ENCODE results near the gene SHANK2.

SHANK2 gene

DNA sequence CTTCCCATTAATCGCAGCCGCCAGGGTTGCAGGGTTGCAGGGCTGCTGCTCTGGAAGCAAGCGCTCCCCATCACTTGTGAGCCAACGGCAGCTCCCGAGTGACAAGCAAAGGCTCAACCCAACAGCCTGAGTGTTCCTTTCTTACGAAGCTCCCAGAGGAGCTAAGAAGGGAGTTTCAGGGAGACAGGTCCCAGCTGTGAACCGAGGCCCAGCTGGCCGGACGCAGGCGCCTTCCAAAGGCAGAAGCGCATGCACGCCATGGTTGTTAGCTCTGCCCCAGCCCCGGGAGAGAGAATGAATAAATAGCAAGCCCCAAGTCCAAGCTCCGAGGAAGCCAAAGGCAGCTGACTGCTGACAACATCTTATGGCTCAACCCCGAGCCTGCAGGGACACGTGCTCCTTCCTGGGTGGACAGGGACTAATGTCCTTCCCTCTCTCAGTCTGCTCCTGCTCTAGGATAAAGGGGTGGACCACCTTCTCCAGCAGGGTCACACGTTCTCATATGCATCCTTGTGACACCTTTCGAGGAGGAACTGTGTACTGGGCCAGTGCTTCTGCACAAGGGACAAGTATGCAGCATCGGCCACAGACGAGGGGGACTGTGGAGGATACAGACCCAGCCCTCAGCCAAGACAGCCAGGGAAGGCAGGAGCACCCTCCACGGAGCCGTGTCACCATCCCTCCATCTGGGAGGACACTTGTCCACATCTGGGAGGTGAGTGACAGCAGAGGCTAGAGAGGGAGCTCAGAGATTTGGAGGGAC, 29.9 kb downstream of the SHANK2 start:
- DNase-seq (ENCODE audit: low read depth in 2 of 2) = no peak

DNA sequence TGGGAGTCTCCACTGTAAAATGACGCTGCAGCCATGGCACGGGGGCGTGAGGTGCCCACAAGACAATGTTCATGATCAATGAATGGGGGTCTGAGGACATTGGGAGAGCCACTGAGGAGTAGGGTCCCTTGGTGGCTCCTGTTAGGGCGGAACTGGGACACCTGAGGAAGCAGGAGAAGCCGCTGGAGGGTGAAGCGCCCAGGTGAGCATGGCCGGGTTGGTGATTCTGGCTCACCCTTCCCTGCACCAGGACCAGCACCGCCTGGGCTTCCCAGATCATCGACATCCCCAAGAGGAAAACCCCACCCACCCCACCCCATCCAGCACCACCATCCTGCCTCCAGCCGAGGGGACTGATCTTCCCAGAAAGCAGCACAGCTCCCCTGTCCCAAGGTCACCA, 30.6 kb downstream of the SHANK2 start:
- DNase-seq (ENCODE audit: low read depth in 2 of 2) = no peak

DNA sequence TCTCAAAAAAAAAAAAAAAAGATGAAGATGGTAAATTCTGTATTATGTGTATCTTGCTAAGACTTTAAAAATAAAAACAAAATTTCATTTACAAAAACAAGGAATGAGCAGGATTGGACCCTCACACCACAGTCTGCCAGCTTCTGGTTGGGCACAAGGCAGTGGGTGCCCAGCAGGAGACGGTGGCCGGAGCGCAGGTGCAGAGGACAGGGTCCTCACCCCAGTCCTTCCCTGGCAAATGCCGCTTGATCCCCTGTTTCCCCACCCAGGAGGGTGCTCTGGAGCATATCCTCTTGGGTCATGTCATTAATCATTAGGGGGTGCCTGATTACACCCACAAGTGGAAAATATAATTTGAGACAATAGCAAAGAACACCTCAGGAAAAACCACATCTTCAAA, 31.2 kb downstream of the SHANK2 start:
- DNase-seq (ENCODE audit: low read depth in 2 of 2) = no peak

DNA sequence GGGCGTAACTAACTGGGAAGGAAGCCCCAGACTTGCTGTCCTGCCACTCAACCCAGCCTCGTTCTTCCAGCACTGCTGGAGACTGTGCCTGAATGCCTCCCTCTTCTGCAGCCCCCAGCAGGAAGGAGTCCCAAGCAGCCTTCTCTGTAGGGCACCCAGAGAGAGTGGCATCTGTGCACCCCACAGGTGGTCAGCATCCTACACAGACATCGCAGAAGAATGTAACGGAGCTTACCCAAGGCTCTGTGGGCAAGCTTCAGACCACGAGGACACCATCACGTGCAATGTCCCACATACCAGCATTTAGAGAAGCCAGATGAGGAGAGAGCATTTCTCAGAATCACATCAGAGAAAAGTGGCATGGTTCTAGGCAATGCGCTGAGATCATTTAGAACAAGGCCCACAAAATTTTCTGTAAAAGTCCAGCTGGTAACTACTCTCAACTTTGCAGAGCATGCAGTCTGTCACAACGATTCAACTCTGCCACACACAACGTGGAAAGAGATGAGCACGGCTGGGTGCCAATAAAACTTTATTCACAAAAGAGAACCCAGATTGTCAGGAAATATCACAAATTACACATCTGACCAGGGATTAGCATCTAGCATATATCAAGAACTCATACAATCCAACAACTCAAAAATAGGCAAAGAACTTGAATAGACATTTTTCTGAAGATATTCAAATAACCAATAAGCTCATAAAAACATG, 33.4 kb downstream of the SHANK2 start:
- DNase-seq (ENCODE audit: low read depth in 2 of 2) = no peak

DNA sequence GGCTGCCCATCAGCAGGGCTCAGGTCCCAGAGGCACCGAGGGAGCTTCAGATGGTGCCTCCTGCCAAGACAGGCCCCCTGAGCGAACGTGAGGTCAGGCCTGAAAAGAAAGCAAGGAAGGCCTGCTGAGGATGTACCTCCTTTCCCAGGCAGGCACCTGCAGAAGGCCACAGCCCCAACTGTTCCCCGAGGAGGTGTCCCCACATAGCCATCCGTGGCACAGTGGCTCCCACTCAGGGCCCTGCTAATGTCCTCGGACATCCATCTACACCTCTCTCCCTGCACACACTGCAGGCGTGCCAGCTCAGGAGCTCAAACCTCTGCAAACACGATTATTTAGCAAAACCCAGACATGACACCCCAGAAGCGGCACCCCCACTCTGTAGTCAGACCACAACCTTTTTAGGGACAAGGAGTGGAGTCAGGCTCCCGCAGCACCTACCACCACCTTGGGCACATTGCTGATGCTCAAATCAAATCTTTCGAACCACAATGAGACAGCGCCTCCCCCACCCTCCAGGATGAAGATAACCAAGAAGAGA, 36.9 kb downstream of the SHANK2 start:
- DNase-seq (ENCODE audit: low read depth in 2 of 2) = no peak

DNA sequence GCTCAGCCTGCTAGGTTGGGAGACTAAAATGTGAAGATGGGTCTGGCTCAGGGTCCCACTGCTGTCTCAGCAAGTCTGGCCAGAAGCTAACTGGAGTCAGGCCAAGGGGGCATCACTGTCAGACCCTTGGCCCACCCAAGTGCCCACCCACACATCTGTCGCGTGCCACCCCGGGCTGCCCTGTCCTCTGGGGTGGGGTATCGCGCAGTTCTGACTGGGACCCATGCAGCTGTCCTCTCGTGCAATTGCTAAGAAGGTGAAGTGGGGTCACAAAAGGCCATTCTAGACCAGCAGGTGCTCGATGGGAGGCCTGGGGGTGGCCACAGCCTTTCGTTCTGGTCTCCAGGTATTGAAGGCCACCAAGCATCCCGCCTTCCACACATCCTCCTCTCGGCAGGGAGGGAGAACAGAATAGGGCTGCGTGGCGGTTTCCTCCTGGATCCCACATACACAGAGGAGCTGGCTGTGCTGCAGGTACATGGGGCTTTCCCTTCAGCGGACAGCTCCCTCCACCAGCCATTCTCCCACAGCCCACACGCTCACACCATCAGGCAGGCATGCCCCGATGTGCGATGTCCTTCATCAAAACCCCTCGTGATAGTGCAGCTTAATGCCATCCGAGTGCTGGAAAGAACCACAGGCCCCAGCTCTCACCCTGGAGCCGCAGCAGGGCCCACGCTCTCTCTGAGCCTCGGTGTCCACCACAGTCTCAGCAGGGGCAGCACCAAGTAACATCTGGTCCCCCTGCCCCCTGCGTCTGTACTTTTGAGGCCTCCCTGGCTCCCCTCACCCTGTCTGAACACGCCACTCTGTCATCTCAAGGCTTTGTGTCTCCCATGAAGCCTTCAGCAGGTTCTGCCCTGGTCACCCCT, 37.6 kb downstream of the SHANK2 start:
- no peak for DNase-seq (ENCODE audit: low read depth in 2 of 2)

DNA sequence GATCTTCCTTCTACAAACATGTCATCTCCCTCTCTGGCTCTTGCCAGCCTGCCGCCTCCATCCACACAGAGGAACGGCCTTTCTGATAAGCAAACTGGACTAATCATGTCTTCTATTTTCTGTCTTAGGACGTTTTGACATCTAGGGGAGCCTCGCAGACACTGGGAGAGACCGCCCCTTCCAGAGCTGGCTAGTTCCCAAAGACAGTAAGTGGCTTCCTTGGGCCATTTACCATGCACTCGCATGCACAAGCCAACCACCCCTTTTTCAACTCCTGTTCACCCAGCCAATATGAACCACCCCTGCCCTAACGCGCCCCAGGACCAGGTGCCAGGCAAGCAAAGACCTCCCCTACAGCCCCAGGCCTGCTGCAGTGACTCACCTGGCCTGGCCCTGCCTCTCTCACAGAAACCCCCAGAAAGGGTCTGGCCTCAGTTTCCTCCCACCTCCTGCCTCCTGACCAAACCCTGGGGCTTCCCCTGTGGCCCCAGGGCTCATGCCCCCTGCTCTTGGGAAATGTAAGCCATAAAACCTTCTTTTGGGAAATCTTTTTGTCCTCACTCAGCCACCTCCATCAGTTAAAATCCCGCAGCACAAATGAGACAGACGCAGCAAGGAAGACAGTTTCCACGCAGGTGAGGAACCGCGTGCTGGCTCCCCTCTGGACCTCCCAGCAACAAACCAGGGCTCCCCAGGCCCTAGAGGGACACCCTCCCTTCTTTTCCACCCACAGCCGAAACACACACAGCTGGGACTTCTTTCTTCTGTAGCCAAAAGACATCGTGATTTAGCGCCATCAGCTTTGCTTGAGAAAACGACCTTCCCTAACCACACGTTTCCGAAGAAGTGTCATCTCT, 38.5 kb downstream of the SHANK2 start:
- no peak for DNase-seq (ENCODE audit: low read depth in 2 of 2)

DNA sequence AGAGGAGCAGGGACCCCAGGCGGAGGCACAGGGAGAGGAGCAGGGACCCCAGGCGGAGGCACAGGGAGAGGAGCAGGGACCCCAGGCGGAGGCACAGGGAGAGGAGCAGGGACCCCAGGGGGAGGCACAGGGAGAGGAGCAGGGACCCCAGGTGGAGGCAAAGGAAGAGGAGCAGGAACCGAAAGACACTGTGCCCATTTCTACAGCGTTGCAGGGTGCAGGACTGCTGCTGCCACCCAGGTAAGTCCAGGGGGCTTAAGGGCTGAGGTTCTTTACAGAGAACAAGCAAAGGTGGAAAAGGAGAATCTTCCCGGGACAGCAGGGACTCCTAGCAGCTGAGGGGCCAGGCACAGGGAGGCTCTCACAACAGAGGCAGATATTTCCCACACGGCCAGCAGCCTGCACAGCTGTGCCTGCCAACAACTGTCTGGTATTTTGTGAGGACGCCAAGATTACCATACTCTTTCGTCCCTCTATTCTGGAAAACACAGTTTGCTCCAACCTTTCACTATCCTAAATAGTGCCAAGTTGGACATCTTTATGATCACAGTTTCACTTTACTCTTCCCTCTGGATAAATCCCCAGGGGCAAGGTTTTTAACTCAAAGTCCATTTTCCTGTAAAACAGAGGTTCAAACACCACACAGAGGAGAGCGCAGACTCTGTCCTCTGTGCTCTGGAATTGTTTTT, 39.4 kb downstream of the SHANK2 start:
- no peak for DNase-seq (ENCODE audit: low read depth in 2 of 2)

DNA sequence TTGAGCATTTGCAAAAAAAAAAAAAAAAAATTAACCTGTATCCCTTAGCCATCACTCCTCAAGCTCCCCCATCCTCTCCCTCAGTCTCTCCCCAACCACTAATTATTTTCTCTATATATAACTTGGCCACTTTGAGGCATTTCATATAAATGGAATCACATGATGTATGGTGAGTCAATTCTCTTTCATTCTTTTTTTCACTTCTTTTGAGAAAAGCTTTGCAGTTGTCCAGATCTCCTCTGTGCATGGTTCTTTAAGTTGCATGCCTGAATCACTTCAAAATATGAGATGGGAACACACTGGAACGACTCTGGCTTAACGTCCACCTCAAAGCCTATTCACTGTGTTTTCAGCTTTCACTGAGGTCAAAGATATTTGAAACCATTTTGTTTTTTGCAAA, 40.7 kb downstream of the SHANK2 start:
- no peak for DNase-seq (ENCODE audit: low read depth in 2 of 2)

DNA sequence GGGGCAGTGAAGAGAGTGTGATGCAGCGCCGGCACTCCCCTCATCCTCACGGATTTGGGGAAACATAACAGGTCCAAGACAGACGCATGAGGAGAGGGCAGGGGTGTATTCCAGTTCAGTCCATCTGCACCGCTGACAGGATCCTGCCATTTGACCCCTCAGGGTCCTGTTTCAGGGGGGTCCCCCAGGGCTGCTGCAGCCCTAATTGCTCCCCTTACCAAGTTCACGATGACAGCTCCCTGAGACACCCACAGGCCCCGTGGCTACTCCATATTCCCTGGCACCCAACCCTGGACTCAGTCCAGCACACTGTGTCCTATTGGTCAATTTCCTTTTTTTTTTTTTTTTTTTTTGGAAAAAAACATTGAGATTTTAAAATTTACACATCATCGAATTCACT, 41.5 kb downstream of the SHANK2 start:
- no peak for DNase-seq (ENCODE audit: low read depth in 2 of 2)

DNA sequence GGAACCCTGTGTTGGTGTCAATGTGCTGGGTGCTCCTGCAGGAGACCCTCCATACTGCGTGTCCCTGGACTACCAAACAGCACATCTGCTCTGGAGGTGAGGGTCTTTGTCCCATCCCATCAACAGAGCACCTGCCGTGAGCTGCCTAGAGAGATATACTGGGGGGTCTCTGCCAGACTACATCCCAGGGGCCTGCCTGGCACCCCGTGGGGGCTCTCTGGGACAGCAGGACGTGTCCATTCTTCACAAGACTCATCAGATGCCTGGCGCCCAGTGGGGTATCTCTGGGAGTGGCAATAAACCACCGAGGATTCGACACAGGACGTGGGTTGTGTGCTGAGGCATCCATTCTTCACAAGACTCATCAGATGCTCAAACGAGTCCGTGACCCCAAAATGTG, 42.7 kb downstream of the SHANK2 start:
- DNase-seq (ENCODE audit: low read depth in 2 of 2) = no peak

DNA sequence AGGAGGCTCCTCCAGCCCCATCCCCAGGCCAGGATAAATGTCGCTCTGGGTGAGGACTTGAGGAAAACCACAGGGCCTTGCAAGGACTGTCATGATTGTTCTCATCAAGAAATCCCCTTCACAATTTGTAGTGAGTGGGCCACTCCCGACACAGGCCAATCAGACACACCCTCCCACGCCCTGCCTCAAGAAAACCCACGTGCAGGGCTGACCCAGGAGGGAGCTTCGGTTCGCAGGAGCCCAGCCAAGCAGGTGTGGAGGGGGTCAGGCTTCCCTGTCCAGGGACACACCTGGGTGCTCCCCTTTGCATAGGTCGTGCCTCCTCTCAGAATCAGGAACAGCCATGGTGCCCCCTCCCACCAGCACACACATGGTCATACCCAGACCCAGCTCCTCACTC, 43.2 kb downstream of the SHANK2 start:
- DNase-seq (ENCODE audit: low read depth in 2 of 2) = no peak

DNA sequence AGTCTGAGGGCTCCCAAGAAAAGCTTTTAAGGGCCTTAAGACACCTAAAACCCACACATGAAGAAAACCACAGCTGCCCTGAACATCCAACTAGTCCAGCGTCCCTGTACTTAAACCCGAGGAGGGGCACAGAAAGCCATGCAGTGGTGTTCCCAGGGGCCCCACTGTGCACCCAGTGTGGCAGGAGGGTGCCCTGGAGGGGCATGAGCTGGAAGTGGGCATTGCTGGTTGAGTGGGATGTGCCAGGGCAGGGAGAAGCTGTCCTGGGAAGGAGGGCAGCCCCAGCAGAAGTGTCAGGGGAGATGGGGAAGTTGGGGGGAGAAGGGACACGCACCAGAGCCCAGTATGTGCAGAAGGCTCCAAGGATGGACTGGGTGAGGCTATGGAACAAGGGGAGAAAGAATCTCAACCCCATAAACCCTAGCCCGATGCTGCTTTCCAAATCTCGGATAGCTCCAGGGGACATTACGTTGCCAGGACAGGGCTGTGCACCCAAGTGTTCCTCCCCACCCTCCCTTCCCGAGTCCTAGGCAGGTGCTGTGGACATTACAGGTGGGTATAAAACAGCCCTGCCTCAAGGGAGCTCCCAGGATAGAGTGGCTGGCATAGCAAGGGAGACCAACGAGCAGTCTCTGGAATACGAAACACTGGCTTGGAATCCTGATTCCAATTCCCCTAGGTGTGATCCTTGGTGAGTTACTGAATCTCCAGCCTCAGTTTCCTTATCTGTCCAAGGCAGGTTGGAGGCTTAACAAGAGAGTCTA, 44.2 kb downstream of the SHANK2 start:
- no peak for DNase-seq (ENCODE audit: low read depth in 2 of 2)

DNA sequence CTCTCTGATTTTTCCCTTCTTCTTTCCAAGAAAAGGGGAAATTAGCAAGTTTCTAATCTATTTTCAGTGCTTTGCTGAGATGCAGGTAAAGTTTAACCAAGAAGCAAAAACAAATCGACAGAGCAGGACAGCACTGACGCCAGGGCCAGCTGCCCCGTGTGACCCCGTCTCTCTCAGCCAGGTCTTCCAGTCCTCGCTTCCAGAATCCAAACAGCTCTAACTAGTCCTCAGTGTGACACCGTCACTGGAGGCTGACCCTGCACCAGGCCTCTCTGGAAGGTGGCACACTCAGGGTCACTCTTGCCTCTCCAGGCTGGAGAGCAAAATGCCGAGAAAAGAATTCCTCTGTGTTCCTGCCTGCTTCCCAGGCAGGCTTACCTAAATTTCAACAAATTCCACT, 44.8 kb downstream of the SHANK2 start:
- no peak for DNase-seq (ENCODE audit: low read depth in 2 of 2)

DNA sequence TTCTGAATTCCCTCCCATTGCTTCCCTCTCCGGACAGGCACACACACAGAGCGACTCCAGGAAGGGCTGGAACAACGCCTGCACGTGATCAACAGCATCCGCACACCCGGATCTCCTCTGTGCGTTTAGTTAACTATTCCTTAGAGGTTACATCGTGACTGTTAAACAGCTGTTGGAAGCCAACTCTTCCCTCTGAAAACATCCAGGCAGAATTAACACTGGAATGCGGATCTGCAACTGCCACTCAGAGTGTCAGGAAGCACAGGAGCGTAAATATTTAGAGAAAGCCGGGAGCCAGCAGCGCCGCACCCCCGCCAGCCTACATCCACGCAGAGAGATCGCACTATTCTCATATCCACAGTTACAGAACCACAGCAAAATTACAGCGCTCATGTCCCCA, 46.2 kb downstream of the SHANK2 start:
- no peak for DNase-seq (ENCODE audit: low read depth in 2 of 2)

DNA sequence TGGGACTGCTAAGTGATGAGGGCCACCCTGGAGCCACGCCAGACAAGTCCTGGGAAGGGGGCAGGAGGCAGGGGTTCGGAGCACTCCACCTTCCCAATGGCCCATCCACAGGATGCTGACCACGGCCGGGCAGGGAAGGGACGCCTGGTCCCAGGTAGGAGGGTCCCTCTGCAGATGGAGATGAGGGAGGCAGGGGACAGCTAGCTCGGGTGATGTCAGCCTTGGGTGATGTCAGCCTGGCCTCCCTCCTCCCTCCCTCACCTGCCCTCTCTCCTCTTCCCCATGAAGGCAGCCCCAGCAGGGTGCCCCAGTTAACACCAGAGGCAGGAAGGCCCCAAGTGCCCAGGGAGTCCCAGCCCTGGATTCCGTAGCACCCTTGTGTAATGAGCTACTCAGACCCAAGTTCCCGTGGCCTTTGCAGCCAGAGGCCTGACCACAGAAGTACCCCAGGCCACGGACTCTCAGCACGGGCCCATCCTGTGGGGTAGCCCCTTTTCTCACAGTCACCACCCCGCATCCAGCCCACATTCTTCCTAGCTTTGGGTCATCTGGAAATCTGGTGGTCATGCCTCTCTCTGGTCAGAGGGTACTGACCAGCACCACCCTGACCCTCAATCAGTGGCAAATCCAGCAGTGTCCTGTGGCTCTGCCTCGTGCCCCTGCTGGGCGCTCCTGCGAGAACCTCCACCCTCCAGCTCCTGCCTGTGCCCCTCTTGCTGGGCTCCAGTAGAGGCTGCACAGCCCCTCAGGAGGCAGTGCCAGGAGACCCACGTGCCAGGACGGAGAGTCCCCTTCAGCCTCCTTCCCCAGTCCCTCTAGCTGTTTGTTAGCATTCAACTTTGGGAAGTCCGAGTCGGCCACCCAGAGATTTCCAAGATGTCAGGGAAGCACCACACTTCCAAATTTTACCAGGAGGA, 47.4 kb downstream of the SHANK2 start:
- DNase-seq (ENCODE audit: low read depth in 2 of 2) = no peak

DNA sequence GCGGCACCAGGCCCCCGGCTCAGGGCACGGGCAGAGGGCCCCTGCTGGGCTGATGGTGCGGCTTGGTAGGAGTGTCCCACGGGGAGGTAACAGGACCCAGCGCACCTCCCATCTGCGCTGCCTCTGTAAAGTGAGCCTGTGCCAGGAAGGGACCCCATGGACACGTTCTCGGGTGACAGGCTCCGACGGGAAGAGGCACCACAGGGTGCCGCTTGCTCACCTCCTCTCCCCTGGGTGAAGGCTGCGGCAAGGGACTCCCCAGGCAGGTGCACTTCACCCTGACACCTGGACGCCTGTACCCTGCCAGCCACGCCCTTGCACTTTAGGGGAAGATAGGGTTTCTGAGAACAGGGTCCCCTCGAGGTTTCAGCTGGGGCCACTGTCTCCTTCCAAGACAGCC, 48.1 kb downstream of the SHANK2 start:
- DNase-seq (ENCODE audit: low read depth in 2 of 2) = no peak

DNA sequence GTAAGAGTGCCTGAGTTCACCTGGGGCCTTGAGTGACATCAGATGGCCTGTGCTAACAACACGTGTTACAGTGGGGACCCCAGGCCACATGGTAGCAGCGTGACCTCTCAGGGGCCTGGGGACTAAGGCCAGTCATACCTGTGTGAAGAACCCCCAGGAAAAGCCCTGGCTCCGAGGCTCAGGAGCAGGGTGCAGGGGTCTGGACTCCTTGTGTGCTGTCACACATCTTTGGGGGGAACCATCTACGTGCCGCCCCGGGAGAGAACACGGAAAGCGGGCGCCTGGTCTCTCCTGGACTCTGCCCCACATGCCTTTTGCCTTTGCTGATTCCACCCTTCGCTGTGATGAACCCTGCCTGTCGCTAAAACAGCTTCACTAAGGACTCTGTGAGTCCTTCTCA, 48.7 kb downstream of the SHANK2 start:
- DNase-seq (ENCODE audit: low read depth in 2 of 2) = no peak

DNA sequence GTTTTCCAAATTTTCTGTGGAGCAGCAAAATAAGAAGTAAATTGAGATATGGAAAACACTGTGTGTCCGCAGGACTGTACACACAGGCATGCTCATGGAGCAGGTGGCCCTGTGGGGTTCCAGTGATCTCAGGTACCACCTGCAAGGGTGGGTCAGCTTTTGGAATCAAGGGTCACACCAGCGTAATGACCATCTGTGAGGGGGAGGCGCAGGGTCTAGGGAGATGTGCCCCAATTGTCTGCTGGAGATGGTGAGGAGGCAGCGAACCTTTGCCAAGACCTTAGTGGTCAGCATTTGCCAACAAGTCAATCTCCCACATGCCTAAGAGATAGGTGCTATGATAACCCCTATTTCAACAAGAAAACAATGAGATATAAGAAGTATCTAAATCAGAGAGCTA, 49.4 kb downstream of the SHANK2 start:
- no peak for DNase-seq (ENCODE audit: low read depth in 2 of 2)

Measured in stimulated activated CD4-positive, alpha-beta T cell treated with anti-CD3 and anti-CD28 coated beads, Interleukin-1b, Interleukin-23, amount 100 ng/mL, for 1 hour (primary cell).